Left kidney (tissue), 2 donors: ENCODE results near the gene RGS3. TPM values are rescaled to one million over a fixed set of nuclear protein-coding genes. Genes with fewer than 3 reads are reported as not detected.

Experiments
- DNase-seq: peaks from one replicate; pipeline ENCODE4 v3.0.0-alpha.2; 2013
- polyA plus RNA-seq: library from polyadenylated mRNA; unstranded; fragments of 120-200 nt; gene quantifications from one replicate; pipeline ENCODE4 v1.2.1, GENCODE V29; 2013; ENCODE audit not compliant: insufficient read length

Gene RGS3
- polyA plus RNA-seq, 1 donor, result 38.5 TPM

DNA sequence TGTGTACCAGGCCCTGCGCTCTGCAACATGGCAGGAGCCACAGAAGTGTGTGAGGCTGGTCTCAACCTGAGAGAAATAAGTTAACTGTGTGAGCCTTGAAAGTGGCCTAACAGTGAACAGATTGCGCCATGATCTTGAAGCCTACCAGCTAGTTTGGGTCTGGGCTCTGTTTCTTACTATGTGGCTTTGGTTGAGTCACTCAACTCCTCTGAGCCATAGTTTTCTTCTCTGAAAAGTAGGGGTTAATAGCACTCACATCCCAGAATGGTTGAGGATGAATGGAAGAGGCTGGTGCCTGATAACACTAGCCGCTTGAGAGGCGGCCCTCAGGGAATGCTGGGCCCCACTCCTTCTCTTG is 121.5 kb downstream of the RGS3 start:
- no peak for DNase-seq

DNA sequence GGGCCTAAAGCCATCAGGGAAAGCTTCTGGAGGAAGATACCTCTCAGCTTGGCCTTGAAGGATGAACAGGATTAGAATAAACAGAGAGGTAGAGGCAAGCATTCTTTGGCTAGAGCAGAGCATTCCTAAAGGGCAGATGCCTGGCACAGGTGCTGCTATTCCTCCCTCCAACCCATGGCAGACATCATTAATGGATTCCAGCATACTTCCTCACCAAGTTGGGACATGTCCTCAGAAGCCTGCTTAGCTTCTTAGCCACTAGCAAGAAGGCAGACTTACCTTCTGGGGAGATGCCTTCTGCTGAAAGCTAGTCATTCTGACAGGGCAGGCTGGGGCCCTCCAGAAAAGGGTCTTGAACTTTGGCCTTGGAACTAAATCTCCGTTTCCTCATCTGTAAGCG is 122.0 kb downstream of the RGS3 start:
- no peak for DNase-seq

DNA sequence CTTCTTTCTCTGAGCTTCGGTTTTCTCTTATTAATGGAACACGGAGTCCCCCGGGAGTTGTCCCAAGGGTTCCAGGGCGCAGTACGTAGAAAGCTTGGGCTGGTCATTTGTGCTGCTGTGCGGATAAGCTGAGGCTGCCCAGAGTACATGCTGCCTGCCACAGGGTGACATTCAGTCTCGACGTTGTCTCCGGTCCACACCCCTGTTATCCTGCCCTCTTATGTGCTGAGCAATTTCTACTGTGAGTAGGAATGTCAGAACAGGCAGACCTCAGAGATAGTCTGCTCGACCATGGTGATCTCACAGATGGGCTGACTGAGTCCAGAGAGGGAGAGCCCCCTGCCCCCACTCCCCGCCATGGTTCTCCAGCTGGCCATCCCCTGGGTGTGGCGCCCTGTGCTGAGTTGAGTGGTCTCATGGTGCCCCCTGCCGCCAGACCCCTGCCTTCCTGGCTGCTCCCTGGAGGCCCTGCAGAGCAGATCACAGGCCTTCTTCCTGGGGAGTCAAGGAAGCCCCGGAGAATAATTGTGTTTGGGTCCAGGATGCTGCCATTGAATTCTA is 124.0 kb downstream of the RGS3 start:
- no peak for DNase-seq

GRCh38 chr9:113588242-113588810 is 124.8 kb downstream of the RGS3 start:
- no peak for DNase-seq

GRCh38 chr9:113588936-113589335 is 125.4 kb downstream of the RGS3 start:
- no peak for DNase-seq

DNA sequence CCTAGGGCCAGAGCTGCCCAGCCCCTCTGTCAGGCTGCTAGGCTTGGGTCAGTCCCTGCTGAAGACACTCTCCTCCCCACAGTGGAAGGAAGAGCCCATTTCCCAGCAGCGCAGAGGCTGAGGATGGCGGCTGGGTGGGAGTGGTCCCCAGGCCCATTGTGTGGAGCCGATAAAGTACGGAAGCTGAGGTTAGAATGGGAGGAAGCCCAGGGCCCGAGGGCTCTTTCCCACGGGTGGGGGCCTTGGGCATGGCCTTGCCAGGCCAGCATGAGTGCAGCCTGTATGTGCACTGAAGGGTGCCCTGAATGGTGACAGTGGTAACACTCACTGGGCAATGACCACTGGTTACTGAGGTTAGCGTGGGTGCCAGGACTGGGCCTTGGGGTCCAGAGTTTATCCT is 125.9 kb downstream of the RGS3 start:
- DNase-seq, result no peak

DNA sequence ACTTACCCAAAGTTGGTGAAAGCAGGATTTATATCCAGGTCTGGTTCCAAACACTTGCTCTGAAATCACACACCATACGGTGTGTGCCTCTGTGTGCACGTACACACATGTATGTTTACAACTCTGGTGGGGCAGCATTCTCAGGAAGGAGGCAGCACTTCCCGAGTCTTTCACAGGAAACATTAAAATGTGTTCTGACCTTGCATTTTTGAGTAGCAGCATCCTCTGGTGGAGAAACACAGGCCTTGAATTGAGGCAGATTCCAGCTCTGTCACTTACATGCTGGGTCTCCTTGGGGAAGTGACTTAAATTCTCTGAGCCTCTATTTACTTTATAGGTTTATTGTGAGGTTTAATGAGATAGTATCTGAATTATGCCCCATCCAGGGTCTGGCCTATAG is 126.4 kb downstream of the RGS3 start:
- no peak for DNase-seq

DNA sequence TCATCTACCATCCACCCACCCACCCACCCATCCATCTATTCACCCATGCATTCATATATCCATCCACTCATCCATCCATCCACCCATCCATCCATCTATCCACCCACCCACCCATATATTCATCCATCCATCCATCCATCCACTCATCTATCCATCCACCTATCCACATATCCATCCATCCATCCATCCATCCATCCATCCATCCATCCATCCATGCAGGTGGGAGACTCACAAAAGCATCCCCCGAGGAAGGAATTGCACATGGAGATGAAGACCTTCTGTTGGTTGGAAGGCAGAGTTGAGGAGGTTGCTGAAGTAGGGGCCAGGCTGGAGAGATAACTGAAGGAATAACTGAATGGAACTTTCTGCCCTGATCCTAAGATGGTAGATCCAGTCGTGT is 126.9 kb downstream of the RGS3 start:
- DNase-seq, result no peak

DNA sequence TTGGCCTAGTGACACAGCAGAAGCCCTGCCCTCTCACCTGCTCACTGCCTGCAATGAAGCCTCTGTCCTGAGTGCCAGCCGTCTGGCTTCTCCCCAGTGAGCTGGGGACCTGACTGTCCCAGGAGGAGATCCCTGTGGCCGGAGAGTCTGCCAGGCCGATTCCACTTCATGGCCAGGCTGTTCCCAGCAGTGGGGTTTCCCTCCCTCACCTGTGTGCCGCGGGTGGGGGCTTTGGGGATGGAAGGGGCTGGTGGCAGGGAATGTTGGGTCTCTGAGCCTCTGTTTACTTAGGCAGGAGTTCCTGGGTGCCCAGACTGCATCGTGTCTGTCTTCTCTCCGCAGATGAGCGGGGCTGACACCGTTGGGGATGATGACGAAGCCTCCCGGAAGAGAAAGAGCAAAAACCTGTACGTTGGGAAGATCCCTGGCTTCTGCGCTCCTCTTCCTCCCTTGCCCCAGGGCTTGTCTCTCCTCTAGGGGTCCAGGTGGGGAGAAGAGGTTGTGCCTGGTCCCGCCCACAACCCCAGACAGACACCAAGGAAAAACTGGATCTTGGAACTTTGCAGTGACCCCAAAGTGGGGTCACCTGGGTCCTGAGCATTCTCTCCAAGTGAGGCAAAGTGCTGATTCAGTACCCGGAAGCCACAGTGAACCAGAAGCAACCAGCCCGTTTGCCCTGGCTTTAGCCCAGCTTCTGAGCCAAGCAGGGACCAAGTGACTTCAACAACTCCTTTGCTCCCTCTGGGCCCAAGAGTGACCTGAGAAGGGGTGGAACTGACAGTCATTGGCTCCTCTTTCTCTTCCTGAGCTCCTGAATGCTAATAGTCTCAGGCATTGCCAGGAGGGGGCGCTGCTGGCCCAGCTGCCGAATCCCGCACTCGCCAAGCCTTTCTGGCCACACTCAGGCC is 127.7 kb downstream of the RGS3 start:
- DNase-seq, result peak; percentile 77

DNA sequence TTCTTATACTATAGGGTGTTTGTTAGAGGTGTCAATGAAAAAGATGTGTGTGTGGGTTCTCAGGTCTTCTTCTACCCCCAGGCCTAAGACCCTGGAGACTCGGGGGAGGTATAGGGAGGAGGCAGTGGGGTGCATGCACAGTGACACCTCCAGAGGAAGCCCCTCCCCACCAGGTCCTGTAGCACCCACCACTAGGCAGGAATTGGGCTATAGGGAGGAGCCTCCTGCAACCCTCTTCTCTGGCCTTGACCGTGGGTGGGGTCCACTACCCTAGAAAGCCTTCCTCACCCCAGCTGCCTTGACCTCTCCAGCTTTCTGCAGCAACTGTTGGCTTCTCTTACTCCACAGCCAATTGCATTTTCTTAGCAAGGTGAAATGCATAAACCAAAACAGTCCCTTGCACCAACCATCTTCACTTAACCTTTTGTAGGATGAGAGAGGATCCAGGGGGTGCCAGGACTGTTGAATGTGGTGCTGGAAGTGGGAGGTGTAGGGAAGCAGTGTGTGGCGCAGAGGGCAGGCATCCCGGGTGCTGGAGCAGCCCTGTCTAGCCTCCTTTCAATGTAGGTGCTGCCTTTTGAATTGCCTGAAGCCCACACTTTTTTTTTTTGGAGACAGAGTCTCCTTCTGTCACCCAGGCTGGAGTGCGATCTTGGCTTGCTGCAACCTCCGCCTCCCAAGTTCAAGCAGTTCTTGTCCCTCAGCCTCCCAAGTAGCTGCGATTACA is 128.5 kb downstream of the RGS3 start:
- DNase-seq, result no peak

GRCh38 chr9:113592876-113593575 is 129.5 kb downstream of the RGS3 start:
- DNase-seq, result no peak

DNA sequence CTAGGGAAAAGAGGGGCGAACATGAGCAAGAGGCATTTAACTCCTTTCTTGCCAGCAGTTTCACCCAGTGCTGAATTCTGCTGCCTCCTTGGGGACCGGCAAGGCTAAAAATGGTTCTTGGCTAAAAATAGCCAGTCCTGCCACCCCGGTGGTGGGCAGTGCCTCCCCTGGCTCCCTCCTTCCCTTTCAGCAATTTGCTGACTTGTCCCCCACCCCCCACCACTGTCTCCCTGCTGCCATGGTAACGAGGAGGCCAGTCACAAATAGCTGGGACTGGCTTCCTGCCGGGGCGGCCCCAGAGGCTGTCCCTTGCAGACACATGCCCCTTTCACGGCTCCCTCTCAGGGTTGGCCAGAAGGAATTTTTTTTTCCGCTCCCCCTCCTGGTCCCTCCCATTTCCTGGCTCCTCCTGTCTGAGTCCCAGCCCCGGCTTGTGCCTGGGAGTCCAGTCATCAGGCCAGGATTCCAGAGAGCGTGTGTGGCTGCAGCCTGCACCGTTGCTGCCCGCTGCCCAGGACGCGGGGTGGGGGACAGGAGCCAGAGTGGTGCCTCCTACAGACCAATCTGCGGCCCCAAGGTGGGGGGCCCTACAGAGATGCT is 130.3 kb downstream of the RGS3 start:
- DNase-seq, result peak; percentile 99

DNA sequence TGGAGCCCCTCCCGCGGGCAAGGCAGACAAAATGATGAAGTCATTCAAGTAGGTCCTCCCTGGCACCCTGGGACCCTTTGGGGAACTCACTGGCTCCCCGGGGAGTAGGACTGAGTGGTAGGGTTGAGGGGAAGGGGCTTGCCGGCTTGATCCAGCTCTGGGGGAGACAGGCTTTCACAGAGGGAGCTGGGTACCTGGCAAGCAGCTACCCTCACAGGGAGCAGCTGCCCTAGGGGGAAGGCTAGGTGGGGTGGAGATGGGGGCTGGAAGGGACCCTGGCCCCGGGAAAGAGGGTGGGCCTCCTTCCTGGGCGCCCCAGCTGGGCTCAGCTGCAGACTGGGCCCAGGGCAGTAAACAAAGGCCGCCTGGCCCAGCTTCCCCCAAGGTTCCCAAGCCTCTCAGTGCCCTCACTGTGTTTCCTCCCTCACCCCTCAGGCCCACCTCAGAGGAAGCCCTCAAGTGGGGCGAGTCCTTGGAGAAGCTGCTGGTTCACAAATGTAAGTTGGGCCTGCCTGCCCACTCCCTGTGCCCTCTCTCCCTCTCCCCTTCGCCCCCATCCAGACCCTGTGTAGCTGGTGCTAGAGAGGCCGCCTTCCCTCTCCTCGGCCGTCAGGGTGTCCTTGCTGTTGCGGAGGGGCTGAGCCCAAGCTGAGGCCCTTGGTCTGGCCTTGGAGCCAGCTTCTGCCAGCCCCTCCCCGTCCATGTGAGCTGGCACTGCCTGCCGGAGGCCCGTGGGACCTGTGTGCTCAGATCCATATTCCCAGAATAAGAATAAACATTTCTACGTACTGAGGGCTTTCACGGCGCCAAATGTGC is 131.2 kb downstream of the RGS3 start:
- no peak for DNase-seq

DNA sequence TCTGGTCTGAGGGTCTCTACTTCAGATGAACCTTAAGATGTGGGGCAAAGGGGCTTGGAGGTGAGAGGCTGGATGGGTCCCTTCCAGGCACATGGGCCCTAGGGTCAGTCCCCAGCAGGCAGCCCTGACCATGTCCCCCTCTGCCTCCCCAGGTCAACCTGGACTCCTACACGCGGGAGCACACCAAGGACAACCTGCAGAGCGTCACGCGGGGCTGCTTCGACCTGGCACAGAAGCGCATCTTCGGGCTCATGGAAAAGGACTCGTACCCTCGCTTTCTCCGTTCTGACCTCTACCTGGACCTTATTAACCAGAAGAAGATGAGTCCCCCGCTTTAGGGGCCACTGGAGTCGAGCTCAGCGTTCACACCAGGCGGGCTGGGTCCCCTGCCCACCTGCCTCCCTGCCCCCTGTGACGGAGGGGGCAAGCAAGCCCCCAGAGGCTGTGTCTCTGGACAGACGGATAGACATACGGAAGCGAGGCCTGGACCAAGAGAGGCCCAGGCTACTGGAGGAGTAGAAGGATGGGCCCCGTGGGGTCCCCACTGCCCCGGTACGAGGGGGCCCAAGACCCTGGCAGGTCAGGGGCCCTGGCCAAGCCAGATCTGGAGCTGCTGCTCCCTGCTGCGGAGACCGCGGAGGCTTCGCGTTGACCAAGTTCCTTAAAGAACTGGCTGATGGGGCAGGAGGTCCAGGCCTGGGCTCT is 133.2 kb downstream of the RGS3 start:
- no peak for DNase-seq

- no peak for DNase-seq
Measured at GRCh38 chr9:113597390-113598241, 134.1 kb downstream of the RGS3 start.

- DNase-seq, result no peak
Measured at GRCh38 chr9:113598451-113598850, 134.9 kb downstream of the RGS3 start.

GRCh38 chr9:113598883-113599282 is 135.4 kb downstream of the RGS3 start:
- no peak for DNase-seq

GRCh38 chr9:113599646-113600022 is 136.1 kb downstream of the RGS3 start:
- DNase-seq, result no peak
